H9 (cell line): ENCODE results near the gene AIFM3. TPM values are rescaled to one million over a fixed set of nuclear protein-coding genes. Genes with fewer than 3 reads are reported as not detected.
A peak's percentile ranks its signal among the peaks of the same experiment; 100 is the strongest.

Source experiments
- DNase-seq: peaks from one replicate; pipeline ENCODE4 v3.0.0-alpha.2; 2017
- H2AFZ ChIP-seq: one replicate; pipeline ENCODE4 v1.6.1; 2013; ENCODE audit warnings: mild to moderate bottlenecking, low read length, control low read depth, moderate library complexity
- H2AK5ac ChIP-seq: 2 replicates; pipeline ENCODE4 v1.6.1; 2013; ENCODE audit warnings: low read length, control low read depth, mixed read lengths; ENCODE audit not compliant: insufficient read length
- H2BK120ac ChIP-seq: one replicate; pipeline ENCODE4 v1.6.1; 2013; ENCODE audit warnings: low read depth, mild to moderate bottlenecking, low read length, control low read depth, inconsistent platforms; ENCODE audit not compliant: poor library complexity, severe bottlenecking
- H2BK12ac ChIP-seq: 2 replicates; pipeline ENCODE4 v1.6.1; 2013; ENCODE audit warnings: low read length, control low read depth, mixed read lengths, low read depth; ENCODE audit not compliant: insufficient read length
- H2BK15ac ChIP-seq: 2 replicates; pipeline ENCODE4 v1.6.1; 2013; ENCODE audit warnings: low read depth, low read length, control low read depth
- H2BK20ac ChIP-seq: one replicate; pipeline ENCODE4 v1.6.1; 2013; ENCODE audit warnings: low read depth, mild to moderate bottlenecking, low read length, control low read depth, inconsistent platforms; ENCODE audit not compliant: poor library complexity, severe bottlenecking
- H2BK5ac ChIP-seq: 2 replicates; pipeline ENCODE4 v1.6.1; 2013; ENCODE audit warnings: low read length, control low read depth, mixed read lengths; ENCODE audit not compliant: insufficient read length
- H3K14ac ChIP-seq: 2 replicates; pipeline ENCODE4 v1.6.1; 2013; ENCODE audit warnings: low read length, control low read depth; ENCODE audit not compliant: insufficient read depth
- H3K18ac ChIP-seq: 2 replicates; pipeline ENCODE4 v1.6.1; 2013; ENCODE audit warnings: low read depth, mild to moderate bottlenecking, mixed read lengths, low read length, control low read depth; ENCODE audit not compliant: insufficient read length
- H3K23ac ChIP-seq: 2 replicates; pipeline ENCODE4 v1.6.1; 2013; ENCODE audit warnings: low read length, control low read depth, mixed read lengths, low read depth; ENCODE audit not compliant: insufficient read length
- H3K23me2 ChIP-seq: 2 replicates; pipeline ENCODE4 v1.6.1; 2013; ENCODE audit warnings: low read depth, mild to moderate bottlenecking, mixed read lengths, low read length, control low read depth; ENCODE audit not compliant: insufficient read length, poor library complexity, severe bottlenecking
- H3K27ac ChIP-seq: 2 replicates; pipeline ENCODE4 v1.5.1; 2013; ENCODE audit warnings: low read length, control low read depth, mixed read lengths, low read depth; ENCODE audit not compliant: insufficient read length
- H3K27me3 ChIP-seq: 2 replicates; pipeline ENCODE4 v1.6.1; 2013; ENCODE audit warnings: low read length, control low read depth, inconsistent platforms; ENCODE audit not compliant: insufficient read depth
- H3K4ac ChIP-seq: 2 replicates; pipeline ENCODE4 v1.6.1; 2013; ENCODE audit warnings: low read depth, mild to moderate bottlenecking, control low read depth, inconsistent platforms, low read length, moderate library complexity
- H3K4me1 ChIP-seq: 2 replicates; pipeline ENCODE4 v1.6.1; 2013; ENCODE audit warnings: low read length, control low read depth, inconsistent platforms; ENCODE audit not compliant: insufficient read depth
- H3K4me2 ChIP-seq: 2 replicates; pipeline ENCODE4 v1.6.1; 2013; ENCODE audit warnings: low read length, control low read depth, mixed read lengths; ENCODE audit not compliant: insufficient read length, insufficient read depth
- H3K56ac ChIP-seq: 2 replicates; pipeline ENCODE4 v1.6.1; 2013; ENCODE audit warnings: low read depth, mild to moderate bottlenecking, mixed read lengths, low read length, control low read depth; ENCODE audit not compliant: insufficient read length
- H3K79me1 ChIP-seq: 2 replicates; pipeline ENCODE4 v1.6.1; 2013; ENCODE audit warnings: low read depth, mild to moderate bottlenecking, moderate library complexity, low read length, control low read depth, inconsistent platforms; ENCODE audit not compliant: insufficient read depth, poor library complexity, severe bottlenecking
- H3K79me2 ChIP-seq: 2 replicates; pipeline ENCODE4 v1.6.1; 2013; ENCODE audit warnings: low read length, control low read depth, inconsistent platforms; ENCODE audit not compliant: insufficient read depth
- H3K9ac ChIP-seq: 2 replicates; pipeline ENCODE4 v1.6.1; 2013; ENCODE audit warnings: low read length, control low read depth, mixed read lengths; ENCODE audit not compliant: insufficient read length; ENCODE audit errors: extremely low read depth
- H3K9me3 ChIP-seq: one replicate; pipeline ENCODE4 v1.6.1; 2013; ENCODE audit warnings: low read depth, low read length, inconsistent platforms; ENCODE audit not compliant: control insufficient read depth
- H3T11ph ChIP-seq: one replicate; pipeline ENCODE4 v1.6.1; 2013; ENCODE audit warnings: mild to moderate bottlenecking, low read length, control low read depth, inconsistent platforms
- H4K20me1 ChIP-seq: one replicate; pipeline ENCODE4 v1.6.1; 2013; ENCODE audit not compliant: control insufficient read depth, insufficient read length, insufficient read depth
- H4K5ac ChIP-seq: 2 replicates; pipeline ENCODE4 v1.6.1; 2013; ENCODE audit warnings: low read depth, mild to moderate bottlenecking, mixed read lengths, low read length, control low read depth; ENCODE audit not compliant: insufficient read length
- H4K8ac ChIP-seq: replicated peaks from 2 replicates; pipeline ENCODE4 v1.6.1; 2013; ENCODE audit warnings: low read length, control low read depth, mixed read lengths, low read depth; ENCODE audit not compliant: insufficient read length
- H4K91ac ChIP-seq: 2 replicates; pipeline ENCODE4 v1.6.1; 2013; ENCODE audit warnings: low read depth, mild to moderate bottlenecking, moderate library complexity, mixed read lengths, low read length, control low read depth; ENCODE audit not compliant: insufficient read length
- H3K27ac Mint-ChIP-seq, 3 experiments: 2 replicates in 2 of 3; 3 replicates in 1 of 3; pipeline ENCODE4 v1.8.0; 2020 to 2021; ENCODE audit warnings: mixed read lengths in 3 of 3, mild to moderate bottlenecking in 1 of 3, moderate library complexity in 1 of 3
- H3K27me3 Mint-ChIP-seq: 2 replicates; pipeline ENCODE4 v1.8.0; 2021; ENCODE audit warnings: low read depth, mild to moderate bottlenecking, moderate library complexity, mixed read lengths
- H3K36me3 Mint-ChIP-seq, 3 experiments: 2 replicates in 2 of 3; 3 replicates in 1 of 3; pipeline ENCODE4 v1.8.0; 2020 to 2021; ENCODE audit warnings: low read depth in 3 of 3, mixed read lengths in 3 of 3; ENCODE audit not compliant: insufficient read depth in 1 of 3
- H3K4me1 Mint-ChIP-seq, 2 experiments: 2 replicates each; pipeline ENCODE4 v1.8.0; 2020; ENCODE audit warnings: mixed read lengths in 2 of 2
- H3K4me3 Mint-ChIP-seq, 2 experiments: 2 replicates in 1 of 2; 3 replicates in 1 of 2; pipeline ENCODE4 v1.8.0; 2020 to 2021; ENCODE audit warnings: mild to moderate bottlenecking in 2 of 2, mixed read lengths in 2 of 2, moderate library complexity in 1 of 2
- H3K9me3 Mint-ChIP-seq, 2 experiments: 2 replicates in 1 of 2; 3 replicates in 1 of 2; pipeline ENCODE4 v1.8.0; 2020; ENCODE audit warnings: mild to moderate bottlenecking in 2 of 2, mixed read lengths in 2 of 2, moderate library complexity in 1 of 2
- CTCF ChIP-seq: fragments of 200-600 bp; sonication (generic); conservative IDR thresholded peaks from 3 replicates; pipeline ENCODE4 v1.8.0; 2021; ENCODE audit warnings: antibody characterized with exemption, mild to moderate bottlenecking
- WGBS: extraction: QIAGEN DNeasy Blood & Tissue Kit; methylation state at CpG from one replicate; pipeline ENCODE4 v1.1.7; 2013; ENCODE audit warnings: missing lambda C conversion rate, low lambda C conversion rate, mixed read lengths; ENCODE audit not compliant: insufficient read length; ENCODE audit errors: extremely low coverage; 5-methylcytosine and 5-hydroxymethylcytosine counted together
- total RNA-seq: library from RNA; stranded (reverse); gene quantifications from 2 replicates; pipeline ENCODE4 v1.2.1, GENCODE V29; 2021

AIFM3 gene
- total RNA-seq, 1 experiment from 2014 or later, result 1.9 TPM

- H3K27ac Mint-ChIP-seq, result peak overlapping the region in 2 of 3 experiments; percentile 43 to 62; a peak in 3 of 7 replicates
- DNase-seq, result no peak
- Histone ChIP-seq H2AK5ac (no peak overlapping the region), H3K27me3 (no peaks in the 10 kb centered on the region), H2BK12ac (no peak overlapping the region), H3K18ac (no peak overlapping the region), H3K4me2 (no peak overlapping the region), H3K56ac (no peak overlapping the region), H3T11ph (no peak overlapping the region), H2BK5ac (no peak overlapping the region), H3K79me2 (no peaks in the 10 kb centered on the region), H2BK120ac (no peak overlapping the region), H3K79me1 (no peaks in the 10 kb centered on the region), H2BK15ac (no peak overlapping the region), H3K23ac (no peak overlapping the region), H2BK20ac (no peak overlapping the region), H4K91ac (no peak overlapping the region), H3K4ac (no peak overlapping the region), H3K9ac (no peak overlapping the region), H3K27ac (no peak overlapping the region), H4K20me1 (no peaks in the 10 kb centered on the region), H3K9me3 (no peaks in the 10 kb centered on the region), H4K5ac (no peak overlapping the region), H2AFZ (no peak overlapping the region), H3K23me2 (no peaks in the 10 kb centered on the region), H3K14ac (no peak overlapping the region), H4K8ac (no peak overlapping the region), H3K4me1 (no peaks in the 10 kb centered on the region)
- no peaks in the 10 kb centered on the region for H3K9me3 Mint-ChIP-seq
- no peaks in the 10 kb centered on the region for H3K27me3 Mint-ChIP-seq
- H3K36me3 Mint-ChIP-seq, result peaks cover 2 to 37% (median 22%) of the 10 kb centered on the region in 3 experiments
- H3K4me3 Mint-ChIP-seq, result no peak overlapping the region
- 0 out of 4 replicates have a peak, but pooled peaks cover 0 to 2% of the 10 kb centered on the region in 2 experiments for H3K4me1 Mint-ChIP-seq
- no CpG with 5 or more reads among the region's 21 CpGs for WGBS
- no peak for TF ChIP-seq CTCF
Measured at GRCh38 chr22:20990184-20991180, 23.4 kb downstream of the AIFM3 start.
